Measurements from ENCODE around the gene CACNA2D3.
A peak's percentile ranks its signal among the peaks of the same experiment; 100 is the strongest.

Gene CACNA2D3

DNA sequence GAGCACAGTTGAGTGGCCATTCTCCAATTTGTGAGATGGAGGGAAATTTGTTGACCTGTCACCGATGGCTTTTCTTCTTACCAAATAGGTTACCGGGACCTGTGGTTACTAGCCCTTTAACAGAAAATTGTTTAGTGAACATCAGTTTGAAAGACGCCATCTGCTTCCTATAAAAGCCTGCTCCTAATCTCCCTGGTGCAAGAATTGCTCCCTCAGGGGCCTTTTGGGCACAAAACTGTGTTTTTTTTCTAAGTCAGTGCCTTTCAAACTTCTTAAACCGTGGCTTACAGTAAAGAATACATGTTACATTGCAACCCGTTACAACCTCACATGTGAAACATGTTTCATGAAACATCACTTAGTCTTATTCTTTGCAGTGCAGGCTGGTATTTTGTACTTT lies 15.0 kb downstream of the CACNA2D3 start:
- H3K4me3 ChIP-seq (ENCODE audit: low read length): no peak overlapping the region
- TF ChIP-seq, protein P1, sequence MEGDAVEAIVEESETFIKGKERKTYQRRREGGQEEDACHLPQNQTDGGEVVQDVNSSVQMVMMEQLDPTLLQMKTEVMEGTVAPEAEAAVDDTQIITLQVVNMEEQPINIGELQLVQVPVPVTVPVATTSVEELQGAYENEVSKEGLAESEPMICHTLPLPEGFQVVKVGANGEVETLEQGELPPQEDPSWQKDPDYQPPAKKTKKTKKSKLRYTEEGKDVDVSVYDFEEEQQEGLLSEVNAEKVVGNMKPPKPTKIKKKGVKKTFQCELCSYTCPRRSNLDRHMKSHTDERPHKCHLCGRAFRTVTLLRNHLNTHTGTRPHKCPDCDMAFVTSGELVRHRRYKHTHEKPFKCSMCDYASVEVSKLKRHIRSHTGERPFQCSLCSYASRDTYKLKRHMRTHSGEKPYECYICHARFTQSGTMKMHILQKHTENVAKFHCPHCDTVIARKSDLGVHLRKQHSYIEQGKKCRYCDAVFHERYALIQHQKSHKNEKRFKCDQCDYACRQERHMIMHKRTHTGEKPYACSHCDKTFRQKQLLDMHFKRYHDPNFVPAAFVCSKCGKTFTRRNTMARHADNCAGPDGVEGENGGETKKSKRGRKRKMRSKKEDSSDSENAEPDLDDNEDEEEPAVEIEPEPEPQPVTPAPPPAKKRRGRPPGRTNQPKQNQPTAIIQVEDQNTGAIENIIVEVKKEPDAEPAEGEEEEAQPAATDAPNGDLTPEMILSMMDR (conservative IDR thresholded peaks at IDR 0.05; ENCODE audit: low read length): no peak
- no peak for DNase-seq (ENCODE audit: low read depth)

DNA sequence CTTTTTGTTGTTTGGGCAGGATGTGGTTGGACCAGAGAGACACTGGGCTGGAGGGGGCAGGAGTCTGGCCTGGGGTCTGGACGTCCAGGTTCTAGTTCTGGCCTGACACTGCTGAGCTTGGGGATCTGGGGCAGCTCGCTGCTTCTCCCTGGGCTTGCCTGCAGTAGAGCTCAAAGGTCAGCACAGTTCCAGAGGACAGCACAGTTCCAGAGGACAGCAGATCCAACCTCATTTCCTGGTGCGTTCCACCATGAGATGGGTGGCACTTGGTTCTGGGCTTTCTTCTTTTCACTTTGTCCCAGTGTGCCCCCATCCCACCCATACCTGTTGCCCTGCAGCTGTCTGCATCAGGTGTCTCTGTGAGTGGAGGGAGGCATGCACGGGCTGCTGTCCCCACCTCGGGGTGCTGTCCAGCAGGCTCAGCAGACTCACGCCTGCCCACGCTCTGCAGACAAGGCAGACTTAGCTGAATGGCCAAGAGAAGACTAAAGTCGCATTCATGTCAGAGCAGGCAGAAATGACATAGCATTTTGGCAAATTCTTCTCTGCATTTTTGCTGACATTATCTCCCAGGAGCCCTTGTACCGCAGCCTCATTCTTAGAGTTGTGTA lies 16.7 kb downstream of the CACNA2D3 start:
- DNase-seq (ENCODE audit: low read depth): no peak
- TF ChIP-seq, protein P1 (conservative IDR thresholded peaks at IDR 0.05; ENCODE audit: low read length): no peak
- H3K4me3 ChIP-seq (ENCODE audit: low read length): no peak overlapping the region

- TF ChIP-seq, protein P1 (conservative IDR thresholded peaks at IDR 0.05; ENCODE audit: low read length): no peak
- DNase-seq (ENCODE audit: low read depth): no peak
- no peak overlapping the region for H3K4me3 ChIP-seq (ENCODE audit: low read length)
Measured at GRCh38 chr3:54139630-54140029, 17.3 kb downstream of the CACNA2D3 start.

- TF ChIP-seq, protein P1 (conservative IDR thresholded peaks at IDR 0.05; ENCODE audit: low read length): no peak
- no peak for DNase-seq (ENCODE audit: low read depth)
- no peak overlapping the region for H3K4me3 ChIP-seq (ENCODE audit: low read length)
Measured at GRCh38 chr3:54144284-54144683, 21.9 kb downstream of the CACNA2D3 start.

DNA sequence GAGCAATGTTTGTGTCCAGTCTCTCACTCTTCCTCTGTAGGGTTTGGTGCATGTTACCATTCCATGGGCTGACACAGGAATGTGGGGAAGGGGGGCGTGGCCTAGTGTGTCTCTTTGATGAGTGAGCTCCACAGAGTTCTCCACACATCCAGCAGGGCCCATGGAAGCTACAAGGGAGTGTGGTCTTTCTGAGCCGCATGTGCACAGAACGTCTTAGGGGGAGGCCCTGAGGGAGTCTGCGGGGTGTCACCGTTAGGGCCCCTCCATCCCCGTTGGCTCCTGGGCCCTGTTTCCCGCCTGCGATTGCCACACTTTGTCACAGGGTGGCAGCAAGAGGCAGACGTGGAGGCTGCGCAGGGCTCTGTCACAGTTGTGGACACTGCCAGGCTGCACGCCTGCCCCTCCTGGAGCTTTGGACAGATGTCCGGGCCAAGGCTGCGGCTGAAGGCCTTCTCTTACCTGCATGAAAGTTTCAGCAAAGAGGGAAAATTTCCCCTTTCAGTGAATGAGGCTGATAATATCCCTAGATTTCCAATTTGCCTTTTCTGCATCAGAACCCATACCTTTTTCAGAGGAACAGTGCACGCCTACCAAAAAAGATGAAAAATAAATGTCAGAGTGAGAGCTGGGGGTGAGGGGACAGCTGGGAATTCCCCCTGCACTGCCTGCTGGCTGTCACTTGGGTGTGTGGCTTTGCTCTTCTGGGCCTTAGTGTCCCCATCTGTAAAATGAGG lies 24.3 kb downstream of the CACNA2D3 start:
- TF ChIP-seq, protein P1 (conservative IDR thresholded peaks at IDR 0.05; ENCODE audit: low read length): peak; percentile 47
- peak; percentile 13 for DNase-seq (ENCODE audit: low read depth)
- H3K4me3 ChIP-seq (ENCODE audit: low read length): no peak overlapping the region

GRCh38 chr3:54150864-54151467 lies 28.6 kb downstream of the CACNA2D3 start:
- no peak for DNase-seq (ENCODE audit: low read depth)
- TF ChIP-seq, protein P1 (conservative IDR thresholded peaks at IDR 0.05; ENCODE audit: low read length): no peak
- no peak overlapping the region for H3K4me3 ChIP-seq (ENCODE audit: low read length)

DNA sequence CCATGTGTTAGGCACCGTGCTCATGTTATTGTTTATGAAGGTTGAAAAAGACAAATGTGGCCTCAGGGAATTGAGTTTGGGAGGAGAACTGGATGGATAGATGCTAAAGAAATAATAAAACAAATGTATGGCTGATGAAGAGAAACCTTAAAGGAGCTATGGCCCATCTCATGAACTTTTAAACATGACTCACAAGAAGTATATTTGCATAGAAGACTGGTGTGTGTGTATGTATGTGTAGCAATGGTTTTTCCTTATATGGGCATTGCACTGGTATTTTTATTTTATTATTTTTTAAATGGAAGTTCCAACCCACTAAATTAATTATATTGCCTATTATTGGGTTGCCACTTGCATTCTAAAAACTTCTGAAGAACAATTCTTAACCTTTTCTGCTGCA lies 31.1 kb downstream of the CACNA2D3 start:
- no peak overlapping the region for H3K4me3 ChIP-seq (ENCODE audit: low read length)
- TF ChIP-seq, protein P1 (conservative IDR thresholded peaks at IDR 0.05; ENCODE audit: low read length): no peak
- DNase-seq (ENCODE audit: low read depth): no peak
